Right ventricle myocardium superior (tissue), 1 donor: ENCODE results near the gene CSPG4. TPM values are rescaled to one million over a fixed set of nuclear protein-coding genes. Genes with fewer than 3 reads are reported as not detected.
"Not testable (repeated sequence)": the region's sequence is repeated elsewhere in the genome, so short reads cannot be mapped to it uniquely, and the experiment has no call there.

Source experiments
- ATAC-seq: fragments of 200-7000 bp; cut with Tn5 transposase; one replicate; pipeline ENCODE4 v1.9.1; 2020; ENCODE audit warnings: mild to moderate bottlenecking; ENCODE audit not compliant: poor library complexity
- DNase-seq: peaks from one replicate; pipeline ENCODE4 v3.0.0-alpha.2; 2020
- intact Hi-C: fragments of 100-400 bp; cut with DNase I; formaldehyde crosslinking; loops from one replicate; pipeline ENCODE4 v1.11.2; 2022
- total RNA-seq: library from RNA; stranded (reverse); fragmentation: NEBNext Ultra II Directional; extraction: Animal tissue kit (Norgen Biotek cat#: 25700); gene quantifications from one replicate; pipeline ENCODE4 v1.2.1, GENCODE V29; 2021
- donor health status: DM: no; HTN: yes; CAD: no; lungs with severe emphysema.

CSPG4 gene
- total RNA-seq, 1 donor from 2014 or later = 5.2 TPM

- DNase-seq (no peak), ATAC-seq (no peak)
- intact Hi-C loops = no loop called here
Observed at GRCh38 chr15:75649045-75649761, 63.4 kb downstream of the CSPG4 start.

GRCh38 chr15:75648156-75649000, 64.3 kb downstream of the CSPG4 start:
- intact Hi-C loops = no loop called here
- DNase-seq (peak; percentile 70), ATAC-seq (peak; percentile 45)

GRCh38 chr15:75647370-75648155, 65.1 kb downstream of the CSPG4 start, which contains the start of gene SNX33:
SNX33 (plus strand) TSS chr15:75647912; CDS start chr15:75649103, 1,191 bp downstream.
- ATAC-seq = peak; percentile 90
- peak; percentile 89 for DNase-seq
- intact Hi-C loops = no loop called here

- ATAC-seq (peak; percentile 33), DNase-seq (peak; percentile 71)
- intact Hi-C loops = no loop called here
Observed at GRCh38 chr15:75646944-75647364, 65.7 kb downstream of the CSPG4 start.

- ATAC-seq (no peak), DNase-seq (no peak)
- intact Hi-C loops = no loop called here
Observed at GRCh38 chr15:75646112-75646943, 66.3 kb downstream of the CSPG4 start.

GRCh38 chr15:75644376-75644775, 68.3 kb downstream of the CSPG4 start:
- intact Hi-C loops = no loop called here
- ATAC-seq (no peak), DNase-seq (no peak)

GRCh38 chr15:75641603-75642002, 71.0 kb downstream of the CSPG4 start:
- DNase-seq (no peak), ATAC-seq (no peak)
- intact Hi-C loops = no loop called here

GRCh38 chr15:75641179-75641503, 71.5 kb downstream of the CSPG4 start:
- DNase-seq = no peak
- ATAC-seq = no peak
- intact Hi-C loops = no loop called here

- DNase-seq (peak; percentile 61), ATAC-seq (peak; percentile 32)
- intact Hi-C loops = no loop called here
Observed at GRCh38 chr15:75640483-75641178, 72.0 kb downstream of the CSPG4 start.

- intact Hi-C loops = loop anchor here (10.0 kb wide), 1 partner anchor 95 kb away; no protein-coding TSS in a partner anchor
- peak; percentile 98 for ATAC-seq
Observed at GRCh38 chr15:75639709-75640482, 72.8 kb downstream of the CSPG4 start, which contains the start of gene IMP3. IMP3 (minus strand) TSS chr15:75640224; CDS start chr15:75640168, 56 bp downstream.

GRCh38 chr15:75639191-75639708, 73.4 kb downstream of the CSPG4 start:
- DNase-seq (no peak), ATAC-seq (no peak)
- intact Hi-C loops = loop anchor here (10.0 kb wide), 1 partner anchor 96 kb away; no protein-coding TSS in a partner anchor

More at GRCh38 chr15:75639709-75640482, 72.8 kb downstream of the CSPG4 start, which contains the start of gene IMP3:
- DNase-seq = peak; percentile 97

- ATAC-seq (no peak), DNase-seq (no peak)
- intact Hi-C loops = loop anchor here (10.0 kb wide), 1 partner anchor 97 kb away; no protein-coding TSS in a partner anchor
Observed at GRCh38 chr15:75637245-75638009, 75.2 kb downstream of the CSPG4 start.

GRCh38 chr15:75636026-75636425, 76.6 kb downstream of the CSPG4 start:
- DNase-seq (no peak), ATAC-seq (no peak)
- intact Hi-C loops = loop anchor here (10.0 kb wide), 1 partner anchor 99 kb away; no protein-coding TSS in a partner anchor

- not testable (repeated sequence) for DNase-seq, ATAC-seq
- intact Hi-C loops = loop anchor here (10.0 kb wide), 1 partner anchor 101 kb away; no protein-coding TSS in a partner anchor
Observed at GRCh38 chr15:75633922-75634321, 78.7 kb downstream of the CSPG4 start.

- no peak for DNase-seq
- no peak for ATAC-seq
- intact Hi-C loops = loop anchor here (10.0 kb wide), 1 partner anchor 103 kb away; no protein-coding TSS in a partner anchor
Observed at GRCh38 chr15:75631935-75632334, 80.7 kb downstream of the CSPG4 start.
